Kidney (tissue), 14 donors: ENCODE results near the gene R3HCC1L. TPM values are rescaled to one million over a fixed set of nuclear protein-coding genes. Genes with fewer than 3 reads are reported as not detected.
"Not testable (repeated sequence)": the region's sequence is repeated elsewhere in the genome, so short reads cannot be mapped to it uniquely, and the experiment has no call there.

ENCODE experiments used
- DNase-seq, 5 donors: peaks; one replicate each; pipeline ENCODE4 v3.0.0-alpha.2; 2013 to 2020
- FAIRE-seq: peaks from 2 replicates; lab custom pipeline; 2012; peaks lifted over from hg19 to GRCh38; lab: Jason Lieb, UNC
- H3K27ac ChIP-seq, 2 donors: one replicate each; pipeline ENCODE4 v1.7.0; 2013; ENCODE audit warnings: low read depth in 2 of 2, low read length in 2 of 2, inconsistent platforms in 1 of 2
- H3K27me3 ChIP-seq: one replicate; pipeline ENCODE4 v1.7.1; 2013; ENCODE audit warnings: low read length, inconsistent platforms; ENCODE audit not compliant: control insufficient read depth, insufficient read depth
- H3K36me3 ChIP-seq, 3 donors: one replicate each; pipeline versions ENCODE4 v1.7.0 to v1.7.1; 2013; ENCODE audit warnings: low read length in 3 of 3, control low read depth in 1 of 3, inconsistent platforms in 1 of 3; ENCODE audit not compliant: insufficient read depth in 3 of 3, control insufficient read depth in 2 of 3
- H3K4me1 ChIP-seq, 3 donors: one replicate each; pipeline versions ENCODE4 v1.7.0 to v1.7.1; 2013; ENCODE audit warnings: low read length in 3 of 3, inconsistent platforms in 1 of 3, low read depth in 1 of 3; ENCODE audit not compliant: control insufficient read depth in 2 of 3, insufficient read depth in 2 of 3
- H3K4me3 ChIP-seq, 3 donors: one replicate each; pipeline versions ENCODE4 v1.7.0 to v1.8.1; 2013; ENCODE audit warnings: low read length in 3 of 3, control low read depth in 1 of 3, inconsistent platforms in 1 of 3
- H3K9ac ChIP-seq, 3 donors: one replicate each; pipeline versions ENCODE4 v1.7.0 to v1.7.1; 2013; ENCODE audit warnings: low read length in 3 of 3, control low read depth in 1 of 3, inconsistent platforms in 1 of 3
- H3K9me3 ChIP-seq, 3 donors: one replicate each; pipeline versions ENCODE4 v1.7.0 to v1.7.1; 2013; ENCODE audit warnings: low read length in 3 of 3, control low read depth in 1 of 3, inconsistent platforms in 1 of 3; ENCODE audit not compliant: control insufficient read depth in 2 of 3, insufficient read depth in 1 of 3
- intact Hi-C: fragments of 100-400 bp; cut with DNase I; formaldehyde crosslinking; loops from one replicate; pipeline ENCODE4 v1.11.1; 2022
- polyA plus RNA-seq: library from polyadenylated mRNA; stranded (reverse); fragments of 350-450 nt; fragmentation: Illumina TruSeq; extraction: RNeasy Lipid Tissue Mini Kit (QIAGEN cat#74804); gene quantifications from one replicate; pipeline ENCODE4 v1.2.3, GENCODE V29; 2014; ENCODE audit warnings: low read depth, low replicate concordance; ENCODE audit not compliant: insufficient read depth
- total RNA-seq: library from RNA; stranded (reverse); fragmentation: NEBNext Ultra II Directional; extraction: Animal tissue kit (Norgen Biotek cat#: 25700); gene quantifications from one replicate; pipeline ENCODE4 v1.2.1, GENCODE V29; 2021
- TF ChIP-seq, protein P1 (sequence below): IDR thresholded peaks from 3 replicates; pipeline ENCODE4 v1.5.1; 2012; ENCODE audit warnings: mild to moderate bottlenecking, moderate library complexity, borderline replicate concordance; ENCODE audit not compliant: insufficient read depth; ENCODE audit errors: extremely low read depth
- donor health status: control.
- donor health status: control.
- donor health status: control.
- donor health status: control.
- donor health status: control.
- donor health status: DM: yes; HTN: yes; CAD: no.
- donor health status: Normal renal cell carcinoma (clear cell type).

R3HCC1L gene
- total and polyA plus RNA-seq, 2 donors from 2014 or later = 9.7 to 17.0 TPM

DNA sequence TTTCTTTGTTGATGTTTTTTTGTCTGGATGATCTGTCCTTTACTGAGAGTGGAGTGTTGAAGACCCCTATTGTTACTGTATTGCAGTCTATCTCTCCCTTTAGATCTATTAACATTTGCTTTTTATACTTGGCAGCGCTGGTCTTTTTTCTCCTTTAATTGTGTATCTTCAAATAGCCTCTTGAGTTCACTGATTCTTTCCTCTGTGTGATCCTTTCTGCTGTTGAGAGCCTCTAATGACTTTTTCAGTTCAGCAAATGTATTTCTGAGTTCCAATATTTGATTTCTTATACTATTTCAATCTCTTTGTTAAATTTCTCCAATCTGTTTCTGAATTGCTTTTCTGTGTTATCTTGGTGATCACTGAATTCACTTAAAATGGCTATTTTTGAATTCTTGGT lies 15.4 kb downstream of the R3HCC1L start:
- Histone ChIP-seq H3K4me3 (no peak overlapping the region), H3K27me3 (no peaks in the 10 kb centered on the region), H3K27ac (no peak overlapping the region), H3K4me1 (no peaks in the 10 kb centered on the region), H3K9ac (no peak overlapping the region), H3K36me3 (no peaks in the 10 kb centered on the region), H3K9me3 (peaks cover 0 to 6% (median 0%) of the 10 kb centered on the region in 3 donors)
- DNase-seq = no peak
- no peak for FAIRE-seq
- intact Hi-C loops = no loop called here
- TF ChIP-seq, protein P1, sequence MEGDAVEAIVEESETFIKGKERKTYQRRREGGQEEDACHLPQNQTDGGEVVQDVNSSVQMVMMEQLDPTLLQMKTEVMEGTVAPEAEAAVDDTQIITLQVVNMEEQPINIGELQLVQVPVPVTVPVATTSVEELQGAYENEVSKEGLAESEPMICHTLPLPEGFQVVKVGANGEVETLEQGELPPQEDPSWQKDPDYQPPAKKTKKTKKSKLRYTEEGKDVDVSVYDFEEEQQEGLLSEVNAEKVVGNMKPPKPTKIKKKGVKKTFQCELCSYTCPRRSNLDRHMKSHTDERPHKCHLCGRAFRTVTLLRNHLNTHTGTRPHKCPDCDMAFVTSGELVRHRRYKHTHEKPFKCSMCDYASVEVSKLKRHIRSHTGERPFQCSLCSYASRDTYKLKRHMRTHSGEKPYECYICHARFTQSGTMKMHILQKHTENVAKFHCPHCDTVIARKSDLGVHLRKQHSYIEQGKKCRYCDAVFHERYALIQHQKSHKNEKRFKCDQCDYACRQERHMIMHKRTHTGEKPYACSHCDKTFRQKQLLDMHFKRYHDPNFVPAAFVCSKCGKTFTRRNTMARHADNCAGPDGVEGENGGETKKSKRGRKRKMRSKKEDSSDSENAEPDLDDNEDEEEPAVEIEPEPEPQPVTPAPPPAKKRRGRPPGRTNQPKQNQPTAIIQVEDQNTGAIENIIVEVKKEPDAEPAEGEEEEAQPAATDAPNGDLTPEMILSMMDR = no peak

DNA sequence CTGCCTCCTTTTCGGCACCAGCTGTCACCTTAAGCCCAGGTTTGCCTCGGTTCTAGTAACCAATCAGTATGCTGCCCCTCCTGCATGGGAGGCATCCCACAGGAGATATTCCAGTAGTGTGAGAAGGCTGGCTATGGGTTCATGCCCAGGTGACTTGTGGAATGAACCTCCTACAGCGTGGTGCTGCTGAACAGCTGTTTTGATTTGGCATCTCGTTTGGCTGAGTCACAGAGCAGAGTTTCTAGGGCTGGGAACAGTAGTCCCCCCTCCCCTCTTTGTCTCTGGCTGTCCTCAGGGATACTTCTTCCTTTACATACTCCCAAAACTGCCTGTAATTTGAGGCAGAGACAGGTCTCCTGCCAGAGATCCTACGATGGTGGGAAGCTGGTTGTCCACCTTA lies 16.1 kb downstream of the R3HCC1L start:
- TF ChIP-seq, protein P1 = no peak
- Histone ChIP-seq H3K4me1 (no peaks in the 10 kb centered on the region), H3K9me3 (peaks cover 0 to 6% (median 0%) of the 10 kb centered on the region in 3 donors), H3K4me3 (no peak overlapping the region), H3K27me3 (no peaks in the 10 kb centered on the region), H3K27ac (no peak overlapping the region), H3K36me3 (no peaks in the 10 kb centered on the region), H3K9ac (no peak overlapping the region)
- DNase-seq = no peak
- intact Hi-C loops = no loop called here
- no peak for FAIRE-seq

DNA sequence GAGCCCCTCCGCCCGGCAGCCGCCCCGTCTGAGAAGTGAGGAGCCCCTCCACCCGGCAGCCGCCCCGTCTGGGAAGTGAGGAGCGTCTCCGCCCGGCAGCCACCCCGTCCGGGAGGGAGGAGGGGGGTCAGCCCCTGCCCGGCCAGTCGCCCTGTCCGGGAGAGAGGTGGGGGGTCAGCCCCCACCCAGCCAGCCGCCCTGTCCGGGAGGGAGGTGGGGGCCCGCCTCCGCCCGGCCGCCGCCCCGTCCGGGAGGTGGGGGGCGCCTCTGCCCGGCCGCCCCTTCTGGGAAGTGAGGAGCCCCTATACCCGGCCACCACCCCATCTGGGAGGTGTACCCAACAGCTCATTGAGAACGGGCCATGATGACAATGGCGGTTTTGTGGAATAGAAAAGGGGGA lies 18.3 kb downstream of the R3HCC1L start:
- H3K36me3 ChIP-seq, H3K27me3 ChIP-seq, FAIRE-seq, H3K4me1 ChIP-seq, H3K9ac ChIP-seq, H3K9me3 ChIP-seq, intact Hi-C loops, H3K4me3 ChIP-seq, H3K27ac ChIP-seq: not testable (repeated sequence)
- peak in 1 of 5 donors; percentile 37 for DNase-seq

- FAIRE-seq, H3K9me3 ChIP-seq, intact Hi-C loops, H3K9ac ChIP-seq, H3K36me3 ChIP-seq, H3K27me3 ChIP-seq, H3K27ac ChIP-seq, H3K4me1 ChIP-seq, H3K4me3 ChIP-seq: not testable (repeated sequence)
- peak in 1 of 5 donors; percentile 52 for DNase-seq
Observed at GRCh38 chr10:98153213-98153958, 18.9 kb downstream of the R3HCC1L start.
